ENCODE data around the gene OXT.

OXT gene

DNA sequence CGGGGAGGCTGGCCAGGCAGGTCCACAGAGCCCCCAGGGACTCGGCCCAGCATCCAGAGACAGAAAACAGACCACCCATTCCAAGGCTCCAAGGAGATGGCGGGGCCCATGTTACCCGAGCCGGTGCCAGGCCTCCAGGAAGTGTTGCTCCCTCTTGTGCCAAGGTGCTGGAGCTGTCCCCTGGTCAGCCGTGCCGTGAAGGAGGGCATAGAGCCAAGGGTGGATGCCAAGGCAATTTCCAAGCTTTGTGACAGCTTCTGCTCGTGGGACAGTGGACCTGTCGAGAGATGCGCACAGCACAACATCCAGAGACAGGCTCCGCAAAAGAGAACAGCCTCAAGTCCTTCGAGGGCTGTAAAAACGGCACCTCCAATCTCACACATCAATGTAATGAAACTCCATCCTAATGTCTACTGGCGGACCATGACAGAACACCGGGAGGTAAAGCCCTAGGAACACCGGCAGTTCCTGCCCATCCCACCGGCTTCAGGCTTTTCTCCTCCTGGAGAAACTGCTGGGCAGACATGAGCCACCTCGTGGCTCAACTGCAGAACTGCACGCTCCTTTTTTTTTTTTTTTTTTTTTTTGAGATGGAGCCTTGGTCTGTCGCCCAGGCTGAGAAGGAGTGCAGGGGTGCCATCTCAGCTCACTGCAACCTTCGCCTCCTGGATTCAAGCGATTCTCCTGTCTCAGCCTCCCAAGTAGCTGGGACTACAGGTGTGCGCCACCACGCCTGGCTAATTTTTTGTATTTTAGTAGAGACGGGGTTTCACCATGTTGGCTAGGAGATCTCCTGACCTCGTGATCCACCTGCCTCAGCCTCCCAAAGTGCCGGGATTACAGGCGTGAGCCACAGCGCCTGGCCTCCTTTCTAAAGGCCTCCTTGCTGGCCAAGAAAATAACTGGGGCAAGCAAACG is 44.0 kb downstream of the OXT start:
- peak; percentile 45 for DNase-seq

DNA sequence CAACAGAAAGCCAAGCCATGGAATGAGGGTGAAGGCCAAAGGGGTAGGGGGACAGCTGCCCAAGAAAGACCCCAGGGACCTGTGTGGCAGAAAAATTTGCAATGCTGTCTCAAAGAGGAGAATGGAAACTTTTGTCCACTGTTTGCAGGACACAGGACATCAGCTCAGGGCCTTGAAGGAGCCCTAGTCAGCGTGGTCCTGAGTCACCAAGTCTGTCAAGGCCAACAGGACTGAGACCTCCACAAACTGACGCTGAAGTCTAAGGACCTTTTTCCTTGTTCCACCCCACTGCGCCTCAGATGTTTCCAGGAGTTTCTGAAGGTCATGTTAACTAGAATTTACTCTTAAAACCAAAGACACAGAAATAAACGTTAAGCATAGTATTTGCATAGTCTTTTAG is 44.9 kb downstream of the OXT start:
- DNase-seq = no peak

DNA sequence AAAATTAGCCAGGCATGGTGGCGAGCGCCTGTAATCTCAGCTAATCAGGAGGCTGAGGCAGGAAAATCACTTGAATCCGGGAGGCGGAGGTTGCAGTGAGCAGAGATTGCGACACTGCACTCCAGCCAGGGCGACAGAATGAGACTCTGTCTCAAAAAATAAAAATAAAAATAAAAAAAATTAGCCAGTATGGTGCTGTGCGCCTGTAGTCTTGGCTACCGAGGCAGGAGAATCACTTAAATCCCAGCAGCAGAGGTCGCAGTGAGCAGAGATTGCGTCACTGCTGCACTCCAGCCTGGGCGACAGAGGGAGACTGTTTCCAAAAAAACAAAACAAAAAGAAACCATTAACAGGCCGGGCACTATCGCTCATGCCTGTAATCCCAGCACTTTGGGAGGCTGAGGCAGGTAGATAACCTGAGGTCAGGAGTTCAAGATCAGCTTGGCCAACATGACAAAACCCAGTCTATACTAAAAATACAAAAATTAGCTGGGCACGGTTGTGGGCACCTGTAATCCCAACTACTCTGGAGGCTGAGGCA is 46.5 kb downstream of the OXT start:
- peak; percentile 74 for DNase-seq

DNA sequence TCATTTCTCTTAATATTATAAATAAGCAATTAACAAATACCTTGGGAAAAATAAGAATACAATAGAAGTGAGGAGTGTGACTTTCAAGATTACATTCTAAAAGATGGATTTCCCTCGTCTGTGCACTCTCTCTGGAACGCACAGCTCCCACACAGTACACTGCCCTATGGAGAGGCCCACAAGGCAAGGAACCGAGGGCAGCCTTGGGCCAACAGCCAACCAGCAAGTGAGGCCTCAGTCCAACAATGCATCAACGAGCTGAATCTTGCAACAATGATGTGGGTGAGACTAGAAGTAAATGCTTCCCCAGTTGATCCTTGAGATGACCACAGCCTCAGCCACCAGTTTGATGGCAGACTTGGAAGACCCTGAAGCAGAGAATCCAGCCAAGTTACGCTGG is 47.6 kb downstream of the OXT start:
- no peak for DNase-seq

DNA sequence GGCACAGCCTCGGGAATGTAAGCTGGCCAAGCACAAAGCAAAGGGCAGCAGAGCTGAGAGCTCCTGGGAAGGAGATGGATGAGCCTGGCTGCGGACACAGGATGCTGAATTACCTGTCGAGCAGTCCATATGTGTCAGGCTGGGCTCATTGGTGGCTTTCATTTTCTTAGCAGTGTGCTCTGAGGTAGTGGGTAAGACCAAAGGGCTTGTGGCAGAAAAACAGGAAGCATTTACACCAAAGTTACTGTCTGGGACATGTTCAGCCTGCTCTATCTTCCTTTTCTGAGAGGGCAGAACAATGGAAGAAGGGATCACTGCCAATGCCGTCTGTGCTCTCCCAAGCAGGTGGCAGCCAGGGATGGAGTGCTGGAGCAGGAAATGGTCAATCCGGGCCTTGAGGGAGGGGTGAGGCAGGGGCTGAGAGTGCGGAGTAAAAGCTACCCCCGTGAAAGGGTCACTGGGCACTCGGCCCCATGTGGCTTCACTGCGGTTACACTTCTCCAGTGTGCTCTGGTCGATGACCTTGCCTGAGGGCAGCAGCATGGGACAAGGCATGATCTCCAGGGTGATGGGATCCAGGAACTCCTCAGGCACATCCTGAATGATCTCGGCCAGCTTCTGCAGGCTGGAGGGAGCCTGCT is 50.0 kb downstream of the OXT start:
- no peak for DNase-seq
